ENCODE measurements around the gene KTN1.

KTN1 gene

GRCh38 chr14:55733599-55733998 is 153.6 kb downstream of the KTN1 start:
- Mint-ChIP-seq H3K27me3 (ENCODE audit: low read depth) (peaks cover 6% of the 10 kb centered on the region), H3K4me1 (ENCODE audit: low read depth) (no peaks in the 10 kb centered on the region), H3K27ac (no peak overlapping the region), H3K4me3 (no peak overlapping the region), H3K36me3 (ENCODE audit: low read depth) (no peaks in the 10 kb centered on the region), H3K9me3 (peaks cover 7% of the 10 kb centered on the region)
- no peak for DNase-seq (ENCODE audit: low spot score)

Measured in T-helper 2 cell treated with Interferon-gamma antibody and Interleukin-4, amounts not matched to agents 5 μg/mL and 100 μg/mL, for 36 hours (primary cell).